Right atrium auricular region (tissue), 2 donors: ENCODE results near the gene BAIAP2L1. TPM values are rescaled to one million over a fixed set of nuclear protein-coding genes. Genes with fewer than 3 reads are reported as not detected.

Experiments used
- DNase-seq: peaks from one replicate; pipeline ENCODE4 v3.0.0-alpha.2; 2019; ENCODE audit warnings: low spot score
- H3K27ac ChIP-seq, 2 donors: fragments of 200-600 bp; sonication (generic); 1 replicate in 1 of 2; 2 replicates in 1 of 2; pipeline ENCODE4 v1.5.1; 2016 to 2019
- H3K27me3 ChIP-seq, 2 donors: fragments of 200-600 bp; sonication (generic); one replicate each; pipeline versions ENCODE4 v1.5.1 to v1.6.0; 2017 to 2019
- H3K36me3 ChIP-seq: fragments of 200-600 bp; sonication (generic); one replicate; pipeline ENCODE4 v1.5.1; 2016
- H3K4me1 ChIP-seq, 2 donors: fragments of 200-600 bp; sonication (generic); one replicate each; pipeline versions ENCODE4 v1.5.1 to v1.6.0; 2017 to 2019
- H3K4me3 ChIP-seq, 2 donors: fragments of 200-600 bp; sonication (generic); 1 replicate in 1 of 2; 2 replicates in 1 of 2; pipeline ENCODE4 v1.5.1; 2017 to 2019; ENCODE audit warnings: mild to moderate bottlenecking in 1 of 2, moderate library complexity in 1 of 2
- H3K9me3 ChIP-seq, 2 donors: fragments of 200-600 bp; sonication (generic); one replicate each; pipeline ENCODE4 v1.5.1; 2019
- total RNA-seq, 2 donors: library from RNA; depleted of rRNA; stranded (reverse); fragments of >200 nt; gene quantifications; one replicate each; pipeline ENCODE4 v1.1.0, GENCODE V29; 2016
- TF ChIP-seq, protein P1 (sequence below), 2 donors: fragments of 200-600 bp; sonication (generic); IDR thresholded peaks; one replicate each; pipeline ENCODE4 v1.5.1; 2019; ENCODE audit warnings: antibody characterized with exemption in 2 of 2

BAIAP2L1 gene
- total RNA-seq, 2 donors from 2014 or later: 1.1 to 1.7 TPM

DNA sequence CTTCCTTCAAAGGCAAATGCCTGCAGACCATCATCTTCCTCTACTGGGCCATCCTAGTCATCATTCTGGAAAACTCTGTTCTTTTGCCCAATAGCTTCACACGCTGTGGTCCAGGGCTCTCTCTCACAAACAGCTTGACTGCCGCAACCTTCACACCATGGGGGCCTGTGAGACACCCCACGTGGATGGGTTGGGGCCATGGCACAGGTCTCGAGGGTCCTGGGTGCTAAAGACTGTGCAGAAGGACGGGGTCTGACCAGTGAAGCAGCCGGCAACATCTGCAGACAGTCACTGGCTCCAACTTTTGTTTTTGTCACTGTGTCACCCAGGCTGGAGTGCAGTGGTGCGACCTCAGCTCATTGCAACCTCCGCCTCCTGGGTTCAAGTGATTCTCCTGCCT, 91.3 kb downstream of the BAIAP2L1 start:
- Histone ChIP-seq H3K9me3 (no peaks in the 10 kb centered on the region), H3K4me1 (no peaks in the 10 kb centered on the region), H3K27ac (no peak overlapping the region), H3K36me3 (peaks cover 12% of the 10 kb centered on the region), H3K4me3 (no peak overlapping the region), H3K27me3 (no peaks in the 10 kb centered on the region)
- DNase-seq: no peak
- TF ChIP-seq, protein P1, sequence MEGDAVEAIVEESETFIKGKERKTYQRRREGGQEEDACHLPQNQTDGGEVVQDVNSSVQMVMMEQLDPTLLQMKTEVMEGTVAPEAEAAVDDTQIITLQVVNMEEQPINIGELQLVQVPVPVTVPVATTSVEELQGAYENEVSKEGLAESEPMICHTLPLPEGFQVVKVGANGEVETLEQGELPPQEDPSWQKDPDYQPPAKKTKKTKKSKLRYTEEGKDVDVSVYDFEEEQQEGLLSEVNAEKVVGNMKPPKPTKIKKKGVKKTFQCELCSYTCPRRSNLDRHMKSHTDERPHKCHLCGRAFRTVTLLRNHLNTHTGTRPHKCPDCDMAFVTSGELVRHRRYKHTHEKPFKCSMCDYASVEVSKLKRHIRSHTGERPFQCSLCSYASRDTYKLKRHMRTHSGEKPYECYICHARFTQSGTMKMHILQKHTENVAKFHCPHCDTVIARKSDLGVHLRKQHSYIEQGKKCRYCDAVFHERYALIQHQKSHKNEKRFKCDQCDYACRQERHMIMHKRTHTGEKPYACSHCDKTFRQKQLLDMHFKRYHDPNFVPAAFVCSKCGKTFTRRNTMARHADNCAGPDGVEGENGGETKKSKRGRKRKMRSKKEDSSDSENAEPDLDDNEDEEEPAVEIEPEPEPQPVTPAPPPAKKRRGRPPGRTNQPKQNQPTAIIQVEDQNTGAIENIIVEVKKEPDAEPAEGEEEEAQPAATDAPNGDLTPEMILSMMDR (IDR thresholded peaks at IDR 0.05): no peak

DNA sequence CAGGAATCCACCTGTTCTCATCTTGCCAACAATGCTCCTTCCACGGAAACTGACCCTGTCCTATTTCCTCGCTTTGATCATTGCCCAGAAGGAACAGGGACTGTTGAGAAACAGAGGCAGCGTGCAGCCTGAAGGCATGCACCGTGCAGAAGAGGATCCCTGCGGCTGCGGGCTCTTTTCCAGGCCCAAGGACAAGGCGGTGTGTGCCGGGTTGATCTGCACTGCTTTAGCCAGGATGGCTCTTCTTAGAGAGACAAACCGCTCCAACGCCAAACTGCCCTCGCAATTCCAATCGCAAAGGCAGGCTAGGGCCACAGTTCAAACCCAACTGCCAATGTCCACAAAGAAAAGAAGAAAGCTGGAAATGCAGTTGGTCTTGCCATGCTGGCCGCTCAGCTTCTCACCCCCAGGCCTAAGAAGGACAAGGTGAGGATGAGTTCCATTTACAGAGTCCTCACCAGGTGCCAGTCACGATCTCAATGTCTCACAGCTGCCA, 92.9 kb downstream of the BAIAP2L1 start:
- DNase-seq: no peak
- TF ChIP-seq, protein P1 (IDR thresholded peaks at IDR 0.05): no peak

DNA sequence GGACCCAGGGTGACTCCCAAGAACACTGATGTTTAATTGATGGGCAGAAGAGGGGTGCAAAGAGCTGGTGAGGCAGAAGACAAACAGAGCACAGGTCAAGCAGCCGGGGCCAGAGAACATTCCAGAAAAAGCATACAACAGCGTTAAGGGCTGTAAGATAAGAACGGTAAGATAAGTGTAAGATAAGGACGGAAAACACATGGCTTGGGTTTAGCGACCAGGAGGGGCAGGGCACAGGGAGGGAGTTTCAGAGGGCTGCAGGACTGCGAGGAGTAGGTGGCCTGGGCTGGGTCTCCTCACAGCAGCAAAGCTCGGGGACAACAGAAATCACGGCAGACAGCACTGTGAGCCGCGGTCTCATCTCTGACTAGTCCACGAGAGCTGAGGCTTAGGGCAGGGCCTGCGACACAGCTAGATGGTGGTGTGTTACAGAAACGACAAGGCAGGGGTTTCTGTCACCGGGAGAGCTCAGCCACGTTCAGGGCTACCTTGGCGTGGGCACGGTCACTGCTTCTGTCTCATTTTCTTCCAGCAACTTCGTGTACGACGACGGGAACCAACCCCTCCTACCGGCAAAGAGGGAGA, 94.8 kb downstream of the BAIAP2L1 start:
- H3K36me3 ChIP-seq: peaks cover 12% of the 10 kb centered on the region
- H3K4me1 ChIP-seq: no peaks in the 10 kb centered on the region
- H3K27me3 ChIP-seq: no peaks in the 10 kb centered on the region
- no peak overlapping the region for H3K27ac ChIP-seq
- no peaks in the 10 kb centered on the region for H3K9me3 ChIP-seq
- TF ChIP-seq, protein P1 (IDR thresholded peaks at IDR 0.05): no peak
- H3K4me3 ChIP-seq: no peak overlapping the region
- no peak for DNase-seq

More for the DNA sequence above, 92.9 kb downstream of the BAIAP2L1 start:
- Histone ChIP-seq H3K27me3 (no peaks in the 10 kb centered on the region), H3K27ac (no peak overlapping the region), H3K4me1 (no peaks in the 10 kb centered on the region), H3K36me3 (peaks cover 12% of the 10 kb centered on the region), H3K4me3 (no peak overlapping the region), H3K9me3 (no peaks in the 10 kb centered on the region)

DNA sequence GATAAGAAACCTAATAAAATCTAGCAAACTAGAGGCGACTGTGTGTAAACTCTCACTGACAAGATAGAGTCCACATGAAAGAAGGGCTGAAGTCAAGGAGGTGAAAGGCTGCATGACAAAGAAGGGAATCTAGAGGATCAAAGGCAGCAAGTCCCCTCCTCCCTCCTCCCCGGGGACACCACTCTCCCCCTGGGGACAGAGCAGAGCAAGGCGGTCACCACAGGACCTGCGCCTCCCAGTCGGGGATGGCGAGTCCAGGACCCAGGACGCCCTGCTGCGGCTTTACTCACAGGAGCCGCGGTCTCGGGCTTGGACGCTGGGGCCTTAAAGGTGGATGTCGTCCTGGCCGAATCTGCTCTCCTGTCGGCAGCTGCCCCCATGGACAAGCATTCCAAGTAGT, 97.0 kb downstream of the BAIAP2L1 start:
- DNase-seq: no peak
- Histone ChIP-seq H3K4me1 (no peaks in the 10 kb centered on the region), H3K27ac (no peak overlapping the region), H3K4me3 (no peak overlapping the region), H3K9me3 (no peaks in the 10 kb centered on the region), H3K36me3 (peaks cover 11% of the 10 kb centered on the region), H3K27me3 (no peaks in the 10 kb centered on the region)
- TF ChIP-seq, protein P1 (IDR thresholded peaks at IDR 0.05): no peak

DNA sequence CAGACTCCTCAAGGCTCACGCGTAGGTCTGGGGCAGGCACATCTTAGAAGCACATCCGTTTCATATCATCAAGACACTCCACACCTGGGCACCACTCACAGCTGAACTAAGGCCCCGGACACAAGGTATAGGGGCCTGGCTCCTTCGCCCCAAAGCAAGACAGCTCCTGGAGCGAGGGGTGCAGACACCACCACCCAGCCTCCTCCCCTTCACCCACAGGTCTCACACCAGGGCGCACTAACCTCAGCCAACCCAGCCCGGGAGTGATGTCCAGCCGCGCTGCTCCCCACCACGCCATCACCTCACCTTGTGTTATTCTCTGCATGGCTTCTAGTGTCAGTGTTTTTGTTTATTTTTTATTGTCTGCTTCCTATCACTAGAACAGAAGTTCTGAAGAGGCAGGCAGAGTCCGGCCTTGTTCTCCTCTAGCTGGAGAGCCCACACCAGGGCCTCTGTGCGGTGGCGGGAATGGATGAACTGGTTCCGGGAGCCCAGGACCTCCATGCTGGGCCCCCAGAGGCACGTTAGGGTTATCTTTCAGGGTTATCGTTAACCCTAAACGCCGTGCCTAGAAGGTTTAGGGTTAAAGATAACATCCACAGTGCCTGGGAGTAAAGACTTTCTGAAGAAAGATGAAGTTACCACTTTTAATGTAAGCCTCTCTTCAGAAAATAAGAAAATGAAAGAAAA, 97.6 kb downstream of the BAIAP2L1 start:
- Histone ChIP-seq H3K4me3 (no peak overlapping the region), H3K27ac (no peak overlapping the region), H3K4me1 (no peaks in the 10 kb centered on the region), H3K27me3 (no peaks in the 10 kb centered on the region), H3K9me3 (no peaks in the 10 kb centered on the region), H3K36me3 (peaks cover 5% of the 10 kb centered on the region)
- TF ChIP-seq, protein P1 (IDR thresholded peaks at IDR 0.05): no peak
- DNase-seq: no peak
